ENCODE results near the gene MYRIP. TPM values are rescaled to one million over a fixed set of nuclear protein-coding genes. Genes with fewer than 3 reads are reported as not detected.

MYRIP gene
- total RNA-seq, 1 experiment from 2014 or later: 0.44 TPM

DNA sequence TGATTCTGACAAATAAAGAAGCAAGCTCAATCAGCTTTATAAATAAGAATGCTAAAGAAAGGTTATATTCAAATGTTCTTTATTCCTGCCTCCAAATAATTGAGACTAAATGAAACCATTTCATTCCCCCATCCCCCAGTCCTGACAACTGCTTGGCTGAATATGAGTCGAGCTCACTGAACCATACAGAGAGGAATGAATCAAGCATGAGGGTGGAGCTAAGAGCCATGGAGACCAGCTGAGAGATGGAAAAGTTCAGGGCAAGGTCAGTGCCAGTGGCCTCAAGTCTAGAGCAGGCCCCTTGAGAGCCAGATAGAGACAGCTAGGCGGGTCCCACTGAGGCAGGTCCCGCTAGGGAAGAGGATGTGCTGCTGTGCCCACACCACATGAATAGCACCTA lies 311.4 kb downstream of the MYRIP start (continued):
- TF ChIP-seq ZBTB33 (IDR thresholded peaks at IDR 0.05; ENCODE audit: extremely low read depth, insufficient replicate concordance, low read length): no peak

GRCh38 chr3:40124918-40125317 lies 315.5 kb downstream of the MYRIP start:
- Histone ChIP-seq H3K36me3 (ENCODE audit: control insufficient read depth in 1 of 2, insufficient read depth in 2 of 2, low read length in 2 of 2) (no peaks in the 10 kb centered on the region), H3K27ac (ENCODE audit: low read depth, low read length) (no peak overlapping the region), H3K9me2 (ENCODE audit: insufficient read depth) (no peaks in the 10 kb centered on the region), H3K4me3 (replicated peaks in 1 of 2; ENCODE audit: low read depth in 1 of 2, low read length in 2 of 2) (no peak overlapping the region), H3K9ac (ENCODE audit: low read length) (no peak overlapping the region), H3K79me2 (ENCODE audit: insufficient read depth, low read length) (no peaks in the 10 kb centered on the region), H2AFZ (ENCODE audit: low read depth, low read length, poor library complexity, severe bottlenecking) (no peak overlapping the region), H3K27me3 (ENCODE audit: insufficient read depth, low read length) (no peaks in the 10 kb centered on the region), H3K4me2 (ENCODE audit: low read length) (no peak overlapping the region), H3K4me1 (ENCODE audit: control insufficient read depth in 1 of 2, insufficient read depth in 2 of 2, low read length in 2 of 2) (peaks cover 10 to 12% of the 10 kb centered on the region in 2 experiments), H3K9me3 (ENCODE audit: control insufficient read depth in 1 of 2, insufficient read depth in 1 of 2, low read depth in 1 of 2, low read length in 2 of 2) (no peaks in the 10 kb centered on the region), H4K20me1 (ENCODE audit: insufficient read depth) (no peaks in the 10 kb centered on the region)
- ATAC-seq: no peak
- CTCF ChIA-PET: no interaction called here
- POLR2A ChIA-PET: no interaction called here
- no peak for DNase-seq (ENCODE audit: low read depth, low spot score)
- intact Hi-C loops (cut with micrococcal nuclease): no loop called here
- TF ChIP-seq FOSL1 (IDR thresholded peaks at IDR 0.05; ENCODE audit: low read depth) (no peak), JUND (IDR thresholded peaks at IDR 0.05) (no peak), SRF (IDR thresholded peaks at IDR 0.05; ENCODE audit: low read depth) (no peak), CEBPB (IDR thresholded peaks at IDR 0.05; ENCODE audit: low read depth) (no peak), POLR2AphosphoS5 (IDR thresholded peaks at IDR 0.05; ENCODE audit: low read depth, low read length) (no peak), MAX (IDR thresholded peaks at IDR 0.05) (no peak), POLR2A (IDR thresholded peaks at IDR 0.05; ENCODE audit: borderline replicate concordance, extremely low read depth, insufficient read depth, insufficient read length) (no peak), SIN3A (IDR thresholded peaks at IDR 0.05; ENCODE audit: low read depth) (no peak), EGR1 (IDR thresholded peaks at IDR 0.05; ENCODE audit: low read depth) (no peak)
- TF ChIP-seq, protein P1, sequence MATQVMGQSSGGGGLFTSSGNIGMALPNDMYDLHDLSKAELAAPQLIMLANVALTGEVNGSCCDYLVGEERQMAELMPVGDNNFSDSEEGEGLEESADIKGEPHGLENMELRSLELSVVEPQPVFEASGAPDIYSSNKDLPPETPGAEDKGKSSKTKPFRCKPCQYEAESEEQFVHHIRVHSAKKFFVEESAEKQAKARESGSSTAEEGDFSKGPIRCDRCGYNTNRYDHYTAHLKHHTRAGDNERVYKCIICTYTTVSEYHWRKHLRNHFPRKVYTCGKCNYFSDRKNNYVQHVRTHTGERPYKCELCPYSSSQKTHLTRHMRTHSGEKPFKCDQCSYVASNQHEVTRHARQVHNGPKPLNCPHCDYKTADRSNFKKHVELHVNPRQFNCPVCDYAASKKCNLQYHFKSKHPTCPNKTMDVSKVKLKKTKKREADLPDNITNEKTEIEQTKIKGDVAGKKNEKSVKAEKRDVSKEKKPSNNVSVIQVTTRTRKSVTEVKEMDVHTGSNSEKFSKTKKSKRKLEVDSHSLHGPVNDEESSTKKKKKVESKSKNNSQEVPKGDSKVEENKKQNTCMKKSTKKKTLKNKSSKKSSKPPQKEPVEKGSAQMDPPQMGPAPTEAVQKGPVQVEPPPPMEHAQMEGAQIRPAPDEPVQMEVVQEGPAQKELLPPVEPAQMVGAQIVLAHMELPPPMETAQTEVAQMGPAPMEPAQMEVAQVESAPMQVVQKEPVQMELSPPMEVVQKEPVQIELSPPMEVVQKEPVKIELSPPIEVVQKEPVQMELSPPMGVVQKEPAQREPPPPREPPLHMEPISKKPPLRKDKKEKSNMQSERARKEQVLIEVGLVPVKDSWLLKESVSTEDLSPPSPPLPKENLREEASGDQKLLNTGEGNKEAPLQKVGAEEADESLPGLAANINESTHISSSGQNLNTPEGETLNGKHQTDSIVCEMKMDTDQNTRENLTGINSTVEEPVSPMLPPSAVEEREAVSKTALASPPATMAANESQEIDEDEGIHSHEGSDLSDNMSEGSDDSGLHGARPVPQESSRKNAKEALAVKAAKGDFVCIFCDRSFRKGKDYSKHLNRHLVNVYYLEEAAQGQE (IDR thresholded peaks at IDR 0.05; ENCODE audit: low read depth): no peak
- RAD21 ChIA-PET (ENCODE audit: low non-redundant PET in 1 of 2, low total read pairs in 2 of 2, uncharacterized antibody in 2 of 2, unreplicated experiment in 2 of 2): no interaction called here
- BruUV-seq (replicated peaks): no TSS peak

All from HCT116 (cell line).